WTC11 (cell line): ENCODE data around the gene GLB1L3.

Experiments
- FOXJ3 ChIP-seq: sonication (generic); formaldehyde crosslinking; IDR thresholded peaks from 2 replicates; pipeline ENCODE4 v1.9.0; 2021; ENCODE audit warnings: missing genetic modification reagents, mild to moderate bottlenecking, borderline replicate concordance
- FOXK1 ChIP-seq: sonication (generic); formaldehyde crosslinking; IDR thresholded peaks from 2 replicates; pipeline ENCODE4 v1.8.0; 2022; ENCODE audit warnings: mild to moderate bottlenecking, moderate library complexity, missing genetic modification reagents
- FOXP1 ChIP-seq: sonication (generic); formaldehyde crosslinking; IDR thresholded peaks from 2 replicates; pipeline ENCODE4 v1.8.0; 2022; ENCODE audit warnings: missing genetic modification reagents, mild to moderate bottlenecking, moderate library complexity, borderline replicate concordance
- IRF2 ChIP-seq: sonication (generic); formaldehyde crosslinking; IDR thresholded peaks from 2 replicates; pipeline ENCODE4 v1.8.0; 2022; ENCODE audit warnings: low read depth, missing genetic modification reagents, borderline replicate concordance
- RELA ChIP-seq: sonication (generic); formaldehyde crosslinking; IDR thresholded peaks from 2 replicates; pipeline ENCODE4 v1.8.1; 2022; ENCODE audit warnings: missing genetic modification reagents, mild to moderate bottlenecking, borderline replicate concordance
- TF ChIP-seq, protein P1 (sequence below): sonication (generic); formaldehyde crosslinking; IDR thresholded peaks from 2 replicates; pipeline ENCODE4 v1.8.0; 2023; ENCODE audit warnings: missing genetic modification reagents, mild to moderate bottlenecking, borderline replicate concordance
- TF ChIP-seq, protein P2 (sequence below): sonication (generic); formaldehyde crosslinking; IDR thresholded peaks from 2 replicates; pipeline ENCODE4 v1.8.0; 2022; ENCODE audit warnings: mild to moderate bottlenecking, missing genetic modification reagents
- TF ChIP-seq, protein P3 (sequence below): fragments of 200-600 bp; IDR thresholded peaks from 2 replicates; pipeline ENCODE4 v1.8.0; 2022; ENCODE audit warnings: antibody characterized with exemption
- TF ChIP-seq, protein P4 (sequence below): sonication (generic); formaldehyde crosslinking; IDR thresholded peaks from 2 replicates; pipeline ENCODE4 v1.8.1; 2022; ENCODE audit warnings: low read depth, missing genetic modification reagents, borderline replicate concordance

DNA sequence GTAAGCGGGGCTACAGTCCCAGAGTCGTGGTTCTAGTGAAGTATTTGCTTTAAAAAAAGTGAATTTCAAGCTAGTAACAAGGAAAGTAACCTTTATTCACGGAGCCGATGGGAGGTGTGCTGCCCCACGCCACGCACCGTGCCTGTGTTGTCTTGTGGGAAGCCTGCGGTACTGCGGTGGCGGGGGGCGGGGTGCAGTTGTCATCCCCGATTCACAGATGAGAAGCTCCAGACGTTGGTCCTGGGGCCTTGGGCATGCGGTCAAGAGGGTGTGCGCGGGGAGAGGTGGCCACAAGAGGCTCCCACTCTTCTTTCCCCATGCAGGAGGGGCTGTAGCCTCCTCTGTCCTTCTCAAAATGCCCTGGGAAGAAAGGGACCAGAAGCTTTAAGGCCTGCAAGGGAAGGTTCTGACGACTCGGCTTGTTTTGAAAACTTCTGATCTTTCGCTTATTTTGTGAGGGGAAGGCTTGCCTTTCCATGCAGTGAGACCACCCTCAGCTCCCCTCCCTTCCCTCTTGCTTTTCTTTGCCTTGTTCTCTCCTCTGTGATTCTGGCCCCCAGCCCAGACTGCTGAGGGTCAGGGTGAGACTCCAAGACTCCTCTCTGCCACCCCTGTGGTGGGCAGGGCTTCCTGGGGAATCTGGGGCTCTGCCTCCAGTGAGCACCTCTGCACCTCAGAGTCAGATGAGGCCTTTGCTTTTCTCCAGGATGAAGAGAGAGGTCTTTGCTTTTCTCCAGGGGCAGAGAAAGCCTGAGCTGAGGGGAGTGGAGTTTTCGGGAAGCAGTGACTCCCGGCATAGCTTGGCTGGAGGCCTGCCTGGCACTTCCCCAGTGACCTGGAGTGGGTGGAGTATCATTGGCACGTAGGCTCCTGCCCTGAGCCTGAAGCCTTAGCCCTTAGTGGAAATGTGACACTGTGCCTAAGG is 6.2 kb downstream of the GLB1L3 start:
- TF ChIP-seq FOXJ3 (CRISPR knock-in tag) = no peak
- no peak for TF ChIP-seq RELA (CRISPR knock-in tag)
- TF ChIP-seq FOXP1 (CRISPR knock-in tag) = no peak
- TF ChIP-seq, protein P1, sequence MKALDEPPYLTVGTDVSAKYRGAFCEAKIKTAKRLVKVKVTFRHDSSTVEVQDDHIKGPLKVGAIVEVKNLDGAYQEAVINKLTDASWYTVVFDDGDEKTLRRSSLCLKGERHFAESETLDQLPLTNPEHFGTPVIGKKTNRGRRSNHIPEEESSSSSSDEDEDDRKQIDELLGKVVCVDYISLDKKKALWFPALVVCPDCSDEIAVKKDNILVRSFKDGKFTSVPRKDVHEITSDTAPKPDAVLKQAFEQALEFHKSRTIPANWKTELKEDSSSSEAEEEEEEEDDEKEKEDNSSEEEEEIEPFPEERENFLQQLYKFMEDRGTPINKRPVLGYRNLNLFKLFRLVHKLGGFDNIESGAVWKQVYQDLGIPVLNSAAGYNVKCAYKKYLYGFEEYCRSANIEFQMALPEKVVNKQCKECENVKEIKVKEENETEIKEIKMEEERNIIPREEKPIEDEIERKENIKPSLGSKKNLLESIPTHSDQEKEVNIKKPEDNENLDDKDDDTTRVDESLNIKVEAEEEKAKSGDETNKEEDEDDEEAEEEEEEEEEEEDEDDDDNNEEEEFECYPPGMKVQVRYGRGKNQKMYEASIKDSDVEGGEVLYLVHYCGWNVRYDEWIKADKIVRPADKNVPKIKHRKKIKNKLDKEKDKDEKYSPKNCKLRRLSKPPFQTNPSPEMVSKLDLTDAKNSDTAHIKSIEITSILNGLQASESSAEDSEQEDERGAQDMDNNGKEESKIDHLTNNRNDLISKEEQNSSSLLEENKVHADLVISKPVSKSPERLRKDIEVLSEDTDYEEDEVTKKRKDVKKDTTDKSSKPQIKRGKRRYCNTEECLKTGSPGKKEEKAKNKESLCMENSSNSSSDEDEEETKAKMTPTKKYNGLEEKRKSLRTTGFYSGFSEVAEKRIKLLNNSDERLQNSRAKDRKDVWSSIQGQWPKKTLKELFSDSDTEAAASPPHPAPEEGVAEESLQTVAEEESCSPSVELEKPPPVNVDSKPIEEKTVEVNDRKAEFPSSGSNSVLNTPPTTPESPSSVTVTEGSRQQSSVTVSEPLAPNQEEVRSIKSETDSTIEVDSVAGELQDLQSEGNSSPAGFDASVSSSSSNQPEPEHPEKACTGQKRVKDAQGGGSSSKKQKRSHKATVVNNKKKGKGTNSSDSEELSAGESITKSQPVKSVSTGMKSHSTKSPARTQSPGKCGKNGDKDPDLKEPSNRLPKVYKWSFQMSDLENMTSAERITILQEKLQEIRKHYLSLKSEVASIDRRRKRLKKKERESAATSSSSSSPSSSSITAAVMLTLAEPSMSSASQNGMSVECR (CRISPR knock-in tag) = no peak
- TF ChIP-seq, protein P2, sequence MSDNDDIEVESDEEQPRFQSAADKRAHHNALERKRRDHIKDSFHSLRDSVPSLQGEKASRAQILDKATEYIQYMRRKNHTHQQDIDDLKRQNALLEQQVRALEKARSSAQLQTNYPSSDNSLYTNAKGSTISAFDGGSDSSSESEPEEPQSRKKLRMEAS (CRISPR knock-in tag) = no peak
- TF ChIP-seq IRF2 (CRISPR knock-in tag) = no peak
- TF ChIP-seq, protein P3, sequence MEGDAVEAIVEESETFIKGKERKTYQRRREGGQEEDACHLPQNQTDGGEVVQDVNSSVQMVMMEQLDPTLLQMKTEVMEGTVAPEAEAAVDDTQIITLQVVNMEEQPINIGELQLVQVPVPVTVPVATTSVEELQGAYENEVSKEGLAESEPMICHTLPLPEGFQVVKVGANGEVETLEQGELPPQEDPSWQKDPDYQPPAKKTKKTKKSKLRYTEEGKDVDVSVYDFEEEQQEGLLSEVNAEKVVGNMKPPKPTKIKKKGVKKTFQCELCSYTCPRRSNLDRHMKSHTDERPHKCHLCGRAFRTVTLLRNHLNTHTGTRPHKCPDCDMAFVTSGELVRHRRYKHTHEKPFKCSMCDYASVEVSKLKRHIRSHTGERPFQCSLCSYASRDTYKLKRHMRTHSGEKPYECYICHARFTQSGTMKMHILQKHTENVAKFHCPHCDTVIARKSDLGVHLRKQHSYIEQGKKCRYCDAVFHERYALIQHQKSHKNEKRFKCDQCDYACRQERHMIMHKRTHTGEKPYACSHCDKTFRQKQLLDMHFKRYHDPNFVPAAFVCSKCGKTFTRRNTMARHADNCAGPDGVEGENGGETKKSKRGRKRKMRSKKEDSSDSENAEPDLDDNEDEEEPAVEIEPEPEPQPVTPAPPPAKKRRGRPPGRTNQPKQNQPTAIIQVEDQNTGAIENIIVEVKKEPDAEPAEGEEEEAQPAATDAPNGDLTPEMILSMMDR = no peak
- no peak for TF ChIP-seq FOXK1
- TF ChIP-seq, protein P4, sequence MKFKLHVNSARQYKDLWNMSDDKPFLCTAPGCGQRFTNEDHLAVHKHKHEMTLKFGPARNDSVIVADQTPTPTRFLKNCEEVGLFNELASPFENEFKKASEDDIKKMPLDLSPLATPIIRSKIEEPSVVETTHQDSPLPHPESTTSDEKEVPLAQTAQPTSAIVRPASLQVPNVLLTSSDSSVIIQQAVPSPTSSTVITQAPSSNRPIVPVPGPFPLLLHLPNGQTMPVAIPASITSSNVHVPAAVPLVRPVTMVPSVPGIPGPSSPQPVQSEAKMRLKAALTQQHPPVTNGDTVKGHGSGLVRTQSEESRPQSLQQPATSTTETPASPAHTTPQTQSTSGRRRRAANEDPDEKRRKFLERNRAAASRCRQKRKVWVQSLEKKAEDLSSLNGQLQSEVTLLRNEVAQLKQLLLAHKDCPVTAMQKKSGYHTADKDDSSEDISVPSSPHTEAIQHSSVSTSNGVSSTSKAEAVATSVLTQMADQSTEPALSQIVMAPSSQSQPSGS = no peak
